Mesendoderm (in vitro differentiated cells): Measurements from ENCODE around the gene NODAL.

Source experiments
- DNase-seq: peaks from one replicate; pipeline ENCODE4 v3.0.0; 2013
- H2AK5ac ChIP-seq: 2 replicates; pipeline ENCODE4 v1.6.1; 2013; ENCODE audit warnings: low read length, inconsistent platforms
- H2BK120ac ChIP-seq: 2 replicates; pipeline ENCODE4 v1.6.1; 2013; ENCODE audit warnings: low read depth, mild to moderate bottlenecking, low read length, moderate library complexity, mixed read lengths
- H2BK15ac ChIP-seq: replicated peaks from 2 replicates; pipeline ENCODE4 v1.6.1; 2013; ENCODE audit warnings: low read depth, mild to moderate bottlenecking, moderate library complexity
- H2BK5ac ChIP-seq: 2 replicates; pipeline ENCODE4 v1.6.1; 2013; ENCODE audit warnings: low read length, inconsistent platforms
- H3K18ac ChIP-seq: 2 replicates; pipeline ENCODE4 v1.6.1; 2013; ENCODE audit warnings: mild to moderate bottlenecking, low read length, mixed read lengths
- H3K23ac ChIP-seq: one replicate; pipeline ENCODE4 v1.6.1; 2013; ENCODE audit warnings: low read length
- H3K27ac ChIP-seq: 2 replicates; pipeline ENCODE4 v1.5.1; 2013; ENCODE audit warnings: low read depth, mild to moderate bottlenecking, inconsistent platforms, low read length, moderate library complexity
- H3K27me3 ChIP-seq: 2 replicates; pipeline ENCODE4 v1.6.1; 2013; ENCODE audit warnings: low read length, control low read depth, mild to moderate bottlenecking, inconsistent platforms; ENCODE audit not compliant: insufficient read depth, poor library complexity
- H3K36me3 ChIP-seq: 2 replicates; pipeline ENCODE4 v1.6.1; 2013; ENCODE audit warnings: low read length, inconsistent platforms; ENCODE audit not compliant: control insufficient read depth, insufficient read depth
- H3K4ac ChIP-seq: one replicate; pipeline ENCODE4 v1.6.1; 2013; ENCODE audit warnings: low read depth, mild to moderate bottlenecking, low read length, moderate library complexity
- H3K4me1 ChIP-seq: 2 replicates; pipeline ENCODE4 v1.6.1; 2013; ENCODE audit warnings: low read depth, low read length, inconsistent platforms; ENCODE audit not compliant: control insufficient read depth
- H3K4me2 ChIP-seq: 2 replicates; pipeline ENCODE4 v1.6.1; 2013; ENCODE audit warnings: low read length
- H3K4me3 ChIP-seq: 2 replicates; pipeline ENCODE4 v1.5.1; 2013; ENCODE audit warnings: mild to moderate bottlenecking, low read length
- H3K56ac ChIP-seq: one replicate; pipeline ENCODE4 v1.6.1; 2013; ENCODE audit warnings: low read length
- H3K79me1 ChIP-seq: 2 replicates; pipeline ENCODE4 v1.6.1; 2013; ENCODE audit warnings: low read length, inconsistent platforms
- H3K79me2 ChIP-seq: 2 replicates; pipeline ENCODE4 v1.6.1; 2013; ENCODE audit warnings: mild to moderate bottlenecking, low read length; ENCODE audit not compliant: control insufficient read depth, insufficient read depth
- H3K9ac ChIP-seq: 2 replicates; pipeline ENCODE4 v1.6.1; 2013; ENCODE audit warnings: low read length, inconsistent platforms
- H4K5ac ChIP-seq: one replicate; pipeline ENCODE4 v1.6.1; 2013; ENCODE audit warnings: low read length
- H4K8ac ChIP-seq: one replicate; pipeline ENCODE4 v1.6.1; 2013; ENCODE audit warnings: low read depth, mild to moderate bottlenecking, control low read depth, low read length, moderate library complexity
- WGBS: extraction: QIAGEN DNeasy Blood & Tissue Kit; methylation state at CpG from one replicate; pipeline ENCODE4 v1.1.7; 2013; ENCODE audit warnings: low lambda C conversion rate, missing lambda C conversion rate; ENCODE audit not compliant: insufficient coverage; ENCODE audit errors: extremely low coverage; 5-methylcytosine and 5-hydroxymethylcytosine counted together

The NODAL gene

DNA sequence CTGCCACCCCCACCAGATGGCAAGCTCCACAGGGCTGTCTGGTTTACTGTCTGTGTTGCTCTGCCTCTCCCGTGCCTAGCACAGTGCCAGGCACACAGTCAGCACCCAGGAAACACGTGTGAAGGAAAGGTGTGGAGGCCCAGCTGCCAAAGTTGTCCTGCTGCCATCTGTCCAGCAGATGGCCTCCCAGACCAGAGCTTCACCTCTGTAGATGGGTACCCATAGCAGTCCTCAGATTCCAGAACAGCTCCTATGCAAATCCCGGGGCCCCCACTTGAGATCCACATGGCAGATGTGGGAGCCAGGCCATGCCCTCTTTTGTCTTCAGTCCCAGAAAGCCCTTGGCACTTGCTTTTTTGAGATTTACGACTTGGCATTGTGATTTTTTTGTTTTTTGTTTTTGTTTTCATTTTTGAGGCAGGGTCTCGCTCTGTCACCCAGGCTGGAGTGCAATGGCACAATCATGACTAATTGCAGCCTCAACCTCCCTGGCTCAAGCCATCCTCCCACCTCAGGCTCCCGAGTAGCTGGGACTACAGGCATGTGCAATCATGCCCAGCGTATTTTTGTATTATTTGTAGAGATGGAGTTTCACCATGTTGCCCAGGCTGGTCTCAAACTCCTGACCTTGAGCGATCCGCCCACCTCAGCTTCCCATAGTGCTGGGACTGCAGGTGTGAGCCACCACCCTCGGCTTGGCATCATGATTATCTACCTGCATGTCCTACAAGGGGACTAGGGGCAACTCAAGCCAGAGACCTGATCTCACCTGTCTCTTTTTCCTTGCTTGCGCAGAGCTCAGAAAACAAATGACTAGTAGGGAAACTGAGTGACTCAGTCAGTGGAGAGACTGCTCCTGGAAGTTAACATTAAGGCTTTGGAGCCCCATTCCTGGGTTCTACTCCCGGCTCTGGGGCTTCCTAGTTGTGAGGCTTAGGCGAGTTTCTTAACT, 20.2 kb upstream of the NODAL start:
- Histone ChIP-seq H3K79me2 (no peaks in the 10 kb centered on the region), H2AK5ac (no peak overlapping the region), H3K4me1 (peaks cover 3% of the 10 kb centered on the region), H2BK120ac (no peak overlapping the region), H2BK5ac (no peak overlapping the region), H3K18ac (no peak overlapping the region), H3K27ac (no peak overlapping the region), H3K4ac (no peak overlapping the region), H3K23ac (no peak overlapping the region), H2BK15ac (no peak overlapping the region), H3K36me3 (no peaks in the 10 kb centered on the region), H3K4me3 (no peak overlapping the region), H3K27me3 (no peaks in the 10 kb centered on the region), H3K56ac (no peak overlapping the region), H4K8ac (no peak overlapping the region), H3K9ac (no peak overlapping the region), H3K79me1 (no peaks in the 10 kb centered on the region), H3K4me2 (no peak overlapping the region), H4K5ac (no peak overlapping the region)
- peak; percentile 79 for DNase-seq
- no CpG with 5 or more reads among the region's 13 CpGs for WGBS

DNA sequence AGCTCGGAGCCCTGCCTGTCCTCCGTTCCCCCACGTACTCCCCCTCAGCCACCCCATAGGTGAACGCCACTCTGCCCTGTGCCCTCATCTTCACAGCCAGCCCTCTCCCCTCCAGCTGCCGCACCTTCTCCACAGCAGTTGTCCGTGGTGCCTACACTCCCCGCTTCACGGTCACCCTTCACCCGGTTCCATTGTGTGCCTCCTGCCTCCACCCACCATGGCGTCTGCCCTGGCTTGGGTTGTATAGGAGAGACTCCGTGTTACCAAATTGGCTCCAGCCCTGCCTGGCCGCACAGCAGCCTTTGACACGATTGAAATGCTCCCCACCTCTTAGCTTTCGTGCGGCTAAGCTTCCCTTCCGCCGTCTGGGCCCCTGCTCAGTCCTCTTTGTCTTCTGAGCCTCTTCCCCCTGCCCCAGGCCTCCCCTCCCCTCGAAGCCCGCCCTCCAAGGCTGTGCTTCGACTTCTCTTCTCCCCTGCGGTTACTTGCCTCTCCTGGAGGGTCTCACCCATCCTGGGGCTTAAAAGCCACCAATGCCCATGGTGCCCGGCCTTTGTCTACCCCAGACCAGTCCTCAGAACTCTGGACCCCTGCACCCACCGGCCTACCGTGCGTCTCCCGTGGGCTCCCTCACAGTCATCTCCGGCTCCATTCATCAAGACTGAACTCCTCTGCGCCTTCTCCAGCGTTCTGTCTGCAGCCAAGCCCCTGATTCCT, 18.5 kb upstream of the NODAL start:
- H3K27ac ChIP-seq = no peak overlapping the region
- no peak overlapping the region for H4K8ac ChIP-seq
- peak overlapping the region; percentile 59 for H3K56ac ChIP-seq
- H3K18ac ChIP-seq = no peak overlapping the region
- H3K79me2 ChIP-seq = no peaks in the 10 kb centered on the region
- no peak overlapping the region for H2BK120ac ChIP-seq
- H3K27me3 ChIP-seq = no peaks in the 10 kb centered on the region
- H3K4ac ChIP-seq = no peak overlapping the region
- H3K4me1 ChIP-seq = peaks cover 16% of the 10 kb centered on the region
- H2AK5ac ChIP-seq = no peak overlapping the region
- H2BK5ac ChIP-seq = no peak overlapping the region
- H2BK15ac ChIP-seq = no peak overlapping the region
- no peaks in the 10 kb centered on the region for H3K79me1 ChIP-seq
- peak overlapping the region; percentile 7 for H3K23ac ChIP-seq
- no peak overlapping the region for H4K5ac ChIP-seq
- H3K9ac ChIP-seq = peak overlapping the region; percentile 9
- no peaks in the 10 kb centered on the region for H3K36me3 ChIP-seq
- no CpG with 5 or more reads among the region's 29 CpGs for WGBS
- no peak for DNase-seq
- no peak overlapping the region for H3K4me3 ChIP-seq
- no peak overlapping the region for H3K4me2 ChIP-seq

DNA sequence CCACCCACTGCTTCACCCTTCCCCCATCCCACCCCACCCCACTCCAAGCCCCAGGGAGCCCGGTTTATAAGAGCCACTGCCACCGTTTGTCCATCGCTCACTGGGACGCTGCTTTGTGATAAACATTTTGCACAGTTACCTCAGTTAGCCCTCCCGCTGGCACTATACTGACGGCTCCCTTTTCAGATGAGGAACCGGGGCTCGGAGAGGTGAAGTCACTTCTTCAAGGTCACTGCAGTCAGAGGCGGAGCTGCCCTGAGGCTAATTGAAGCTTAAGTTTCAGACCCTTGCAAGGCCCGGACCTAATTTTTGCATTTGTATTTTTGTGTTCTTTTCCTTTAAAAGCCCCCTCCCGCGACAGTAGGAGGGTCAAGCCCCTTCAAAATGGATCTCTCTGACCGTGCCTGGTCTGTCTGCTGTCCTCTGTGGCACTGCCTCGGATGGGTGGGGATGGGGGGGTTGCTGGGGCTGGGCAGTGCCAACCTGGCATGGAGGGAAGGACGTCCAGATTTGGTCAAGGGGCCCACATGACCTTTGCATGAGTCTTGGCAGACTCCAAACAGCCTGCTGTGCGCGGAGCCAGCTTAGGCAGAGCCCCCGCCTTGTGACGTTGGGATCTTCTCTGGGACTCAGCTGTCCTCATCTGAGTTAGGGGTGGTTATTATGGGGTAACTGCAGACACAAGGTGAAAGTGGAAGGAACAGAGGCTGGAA, 17.7 kb upstream of the NODAL start:
- H4K5ac ChIP-seq = no peak overlapping the region
- peak overlapping the region; percentile 26 for H3K4ac ChIP-seq
- H2BK120ac ChIP-seq = no peak overlapping the region
- H4K8ac ChIP-seq = no peak overlapping the region
- DNase-seq = peak; percentile 84
- H3K56ac ChIP-seq = peak overlapping the region; percentile 84
- H2BK5ac ChIP-seq = no peak overlapping the region
- no peaks in the 10 kb centered on the region for H3K27me3 ChIP-seq
- no CpG with 5 or more reads among the region's 19 CpGs for whole genome bisulfite sequencing
- H2BK15ac ChIP-seq = no peak overlapping the region
- no peaks in the 10 kb centered on the region for H3K79me2 ChIP-seq
- no peaks in the 10 kb centered on the region for H3K79me1 ChIP-seq
- H3K27ac ChIP-seq = peak overlapping the region; percentile 77
- no peak overlapping the region for H3K4me3 ChIP-seq
- H3K4me2 ChIP-seq = peak overlapping the region; percentile 14
- H3K18ac ChIP-seq = no peak overlapping the region
- H3K36me3 ChIP-seq = no peaks in the 10 kb centered on the region
- peak overlapping the region; percentile 9 for H3K9ac ChIP-seq
- H3K23ac ChIP-seq = peak overlapping the region; percentile 7
- H3K4me1 ChIP-seq = peaks cover 16% of the 10 kb centered on the region
- H2AK5ac ChIP-seq = no peak overlapping the region

DNA sequence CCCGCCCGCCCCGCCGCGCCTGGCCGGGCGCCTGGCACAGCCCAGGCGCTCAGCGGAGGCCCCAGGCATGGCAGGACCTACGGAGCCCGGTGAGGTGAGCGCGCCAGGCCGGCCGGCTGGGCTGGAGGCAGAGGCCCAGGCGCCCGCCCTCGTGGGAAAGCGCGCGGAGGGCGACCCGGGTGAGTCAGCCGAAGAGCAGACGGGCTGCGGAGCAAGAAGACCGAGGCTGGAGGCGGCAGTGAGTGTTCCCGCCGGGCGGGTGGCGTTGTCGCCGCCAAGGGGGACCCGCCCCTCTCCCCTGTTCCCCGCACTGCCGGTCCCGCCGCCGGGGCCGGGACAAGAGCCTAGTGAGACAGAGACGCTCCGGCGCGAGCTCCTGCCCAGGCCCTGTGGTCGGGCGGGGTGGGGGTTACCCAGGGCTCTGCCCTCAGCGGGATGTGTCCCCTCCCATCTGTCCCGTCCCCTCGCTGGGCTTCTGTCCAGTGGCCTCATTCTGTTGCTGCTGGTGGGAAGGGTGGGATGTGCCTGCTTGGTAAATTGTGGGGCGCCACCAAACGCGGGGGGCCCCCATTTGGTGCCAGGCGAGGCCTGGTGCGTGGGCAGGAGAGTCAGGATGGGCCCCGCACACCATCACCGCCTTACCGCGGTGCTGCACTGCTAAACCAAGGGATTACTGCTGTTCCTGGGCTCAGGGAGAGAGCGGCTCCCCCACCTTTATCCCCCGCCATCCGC, 17.0 kb upstream of the NODAL start:
- Histone ChIP-seq H3K27me3 (no peaks in the 10 kb centered on the region), H3K4me1 (peaks cover 16% of the 10 kb centered on the region), H2AK5ac (no peak overlapping the region), H3K4ac (peak overlapping the region; percentile 26), H3K4me2 (peak overlapping the region; percentile 77), H3K79me2 (no peaks in the 10 kb centered on the region), H4K8ac (peak overlapping the region; percentile 44), H3K79me1 (no peaks in the 10 kb centered on the region), H3K18ac (peak overlapping the region; percentile 77), H2BK15ac (no peak overlapping the region), H2BK5ac (no peak overlapping the region), H4K5ac (no peak overlapping the region), H3K9ac (peak overlapping the region; percentile 67), H3K4me3 (peak overlapping the region; percentile 16), H3K56ac (peak overlapping the region; percentile 84), H2BK120ac (peak overlapping the region; percentile 6), H3K23ac (peak overlapping the region; percentile 56), H3K36me3 (no peaks in the 10 kb centered on the region), H3K27ac (peak overlapping the region; percentile 77)
- peak; percentile 83 for DNase-seq
- no CpG with 5 or more reads among the region's 62 CpGs for WGBS

DNA sequence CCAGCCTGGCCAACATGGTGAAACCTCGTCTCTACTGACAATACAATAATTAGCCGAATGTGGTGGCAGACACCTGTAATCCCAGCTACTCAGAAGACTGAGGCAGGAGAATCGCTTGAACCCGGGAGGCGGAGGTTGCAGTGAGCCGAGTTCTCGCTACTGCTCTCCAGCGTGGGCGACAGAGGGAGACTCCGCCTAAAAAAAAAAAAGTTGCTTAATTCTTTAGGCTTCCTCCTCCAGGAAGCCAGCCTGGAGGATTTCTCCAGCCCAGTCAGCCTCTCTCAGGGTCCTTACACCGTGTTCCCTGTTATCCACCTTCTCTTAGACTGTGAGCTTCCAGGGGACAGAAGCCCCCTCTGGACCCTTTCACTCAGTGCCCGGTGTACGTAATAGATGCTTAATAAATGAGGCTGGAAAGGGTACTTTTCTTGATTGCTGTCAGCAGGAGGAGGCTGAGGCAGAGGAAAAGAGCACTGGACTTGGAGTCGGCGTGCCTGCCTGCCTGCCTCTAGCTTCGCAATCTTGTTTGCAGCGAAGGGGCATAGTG, 16.4 kb upstream of the NODAL start:
- Histone ChIP-seq H3K18ac (peak overlapping the region; percentile 77), H3K4me3 (no peak overlapping the region), H2BK120ac (peak overlapping the region; percentile 6), H3K23ac (peak overlapping the region; percentile 56), H4K5ac (no peak overlapping the region), H2BK5ac (no peak overlapping the region), H4K8ac (no peak overlapping the region), H3K56ac (peak overlapping the region; percentile 84), H3K27ac (peak overlapping the region; percentile 77), H3K79me2 (no peaks in the 10 kb centered on the region), H3K36me3 (no peaks in the 10 kb centered on the region), H3K4me1 (peaks cover 16% of the 10 kb centered on the region), H2BK15ac (no peak overlapping the region), H3K79me1 (no peaks in the 10 kb centered on the region), H3K27me3 (no peaks in the 10 kb centered on the region), H3K4me2 (peak overlapping the region; percentile 77), H3K9ac (peak overlapping the region; percentile 67), H2AK5ac (no peak overlapping the region), H3K4ac (peak overlapping the region; percentile 26)
- no CpG with 5 or more reads among the region's 17 CpGs for WGBS
- no peak for DNase-seq
